EH (cell line): ENCODE results near the gene SLC30A5.

Experiments used
- DNase-seq: peaks from one replicate; pipeline ENCODE4 v3.0.0-alpha.2; 2015; ENCODE audit warnings: low read depth

SLC30A5 gene

DNA sequence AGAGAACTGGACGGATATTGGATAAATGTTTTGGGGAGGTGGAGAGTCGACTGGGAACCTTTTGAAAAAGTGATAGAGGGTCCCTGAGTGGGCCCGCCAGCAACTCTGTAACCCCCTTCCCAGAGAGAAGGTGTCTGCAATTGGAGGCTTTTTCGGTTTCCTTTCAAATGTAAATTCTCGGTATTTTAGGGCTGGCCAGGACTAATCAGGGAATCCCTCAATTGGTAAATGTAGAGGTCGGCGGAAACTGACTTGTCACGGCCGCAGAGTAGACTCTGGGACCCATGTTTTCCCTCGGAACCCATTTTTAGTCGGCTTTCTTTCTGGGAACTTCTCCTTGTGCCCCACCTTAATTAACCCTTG lies 73.7 kb downstream of the SLC30A5 start:
- peak; percentile 18 for DNase-seq

DNA sequence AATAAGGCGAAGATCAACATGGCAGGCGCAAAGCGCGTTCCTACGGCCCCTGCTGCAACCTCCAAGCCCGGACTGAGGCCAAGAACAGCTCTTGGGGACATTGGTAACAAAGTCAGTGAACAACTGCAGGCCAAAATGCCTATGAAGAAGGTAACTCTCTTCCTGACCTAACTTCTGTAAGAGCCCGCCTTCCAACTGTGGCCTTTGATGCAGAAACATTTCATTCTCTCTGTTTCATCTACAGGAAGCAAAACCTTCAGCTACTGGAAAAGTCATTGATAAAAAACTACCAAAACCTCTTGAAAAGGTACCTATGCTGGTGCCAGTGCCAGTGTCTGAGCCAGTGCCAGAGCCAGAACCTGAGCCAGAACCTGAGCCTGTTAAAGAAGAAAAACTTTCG lies 74.1 kb downstream of the SLC30A5 start:
- peak; percentile 3 for DNase-seq

DNA sequence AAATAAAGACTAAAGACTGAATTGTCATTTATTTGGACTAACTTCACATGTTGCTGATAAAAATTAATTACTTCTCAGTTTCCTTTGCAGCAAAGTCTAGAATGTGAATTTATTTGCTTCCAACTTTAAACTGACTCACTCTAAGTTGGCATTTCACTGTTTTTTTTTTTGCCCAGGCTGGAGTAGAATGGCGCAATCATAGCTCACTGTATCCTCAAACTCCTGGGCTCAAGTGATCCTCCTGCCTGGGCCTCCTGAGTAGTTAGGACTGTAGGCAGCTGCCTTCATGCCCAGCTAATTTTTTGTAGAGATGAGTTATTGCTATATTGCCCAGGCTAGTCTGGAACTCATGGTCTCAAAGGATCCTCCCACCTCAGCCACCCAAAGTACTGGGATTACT lies 76.7 kb downstream of the SLC30A5 start:
- DNase-seq: peak; percentile 24

DNA sequence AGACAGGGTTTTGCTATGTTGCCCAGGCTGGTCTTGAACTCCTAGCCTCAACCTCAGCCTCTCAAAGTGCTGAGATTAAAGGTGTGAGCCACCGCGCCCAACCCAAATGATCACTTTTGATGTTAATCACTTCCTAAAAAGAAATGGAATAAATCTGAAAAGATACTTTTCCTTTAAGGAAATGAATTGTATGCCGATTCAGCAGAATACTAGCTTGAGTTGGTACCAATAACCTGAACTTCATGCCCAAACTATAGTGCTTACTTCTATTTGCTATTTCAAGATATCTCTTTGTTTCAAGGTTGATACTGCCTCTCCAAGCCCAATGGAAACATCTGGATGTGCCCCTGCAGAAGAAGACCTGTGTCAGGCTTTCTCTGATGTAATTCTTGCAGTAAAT lies 77.2 kb downstream of the SLC30A5 start:
- DNase-seq: no peak
